Osteocyte (in vitro differentiated cells): ENCODE data around the gene SSC4D. TPM values are rescaled to one million over a fixed set of nuclear protein-coding genes. Genes with fewer than 3 reads are reported as not detected.

Experiments
- DNase-seq: peaks from one replicate; pipeline ENCODE4 v3.0.0; 2021; ENCODE audit warnings: mixed read lengths; ENCODE audit not compliant: unreplicated experiment; ENCODE audit errors: extremely low spot score
- H3K27ac Mint-ChIP-seq: one replicate; pipeline ENCODE4 v1.8.0; 2021; ENCODE audit warnings: mild to moderate bottlenecking, mixed read lengths; ENCODE audit not compliant: unreplicated experiment
- H3K27me3 Mint-ChIP-seq: one replicate; pipeline ENCODE4 v1.8.0; 2021; ENCODE audit warnings: mixed read lengths; ENCODE audit not compliant: unreplicated experiment
- H3K36me3 Mint-ChIP-seq: one replicate; pipeline ENCODE4 v1.8.0; 2021; ENCODE audit warnings: mixed read lengths; ENCODE audit not compliant: unreplicated experiment
- H3K4me1 Mint-ChIP-seq: one replicate; pipeline ENCODE4 v1.8.0; 2021; ENCODE audit warnings: mixed read lengths; ENCODE audit not compliant: unreplicated experiment
- H3K4me3 Mint-ChIP-seq: one replicate; pipeline ENCODE4 v1.8.0; 2021; ENCODE audit warnings: mild to moderate bottlenecking, moderate library complexity, mixed read lengths; ENCODE audit not compliant: unreplicated experiment
- H3K9me3 Mint-ChIP-seq: one replicate; pipeline ENCODE4 v1.8.0; 2021; ENCODE audit warnings: mixed read lengths; ENCODE audit not compliant: unreplicated experiment
- total RNA-seq: library from RNA; stranded (reverse); gene quantifications from 2 replicates; pipeline ENCODE4 v1.2.1, GENCODE V29; 2021
- TF ChIP-seq, protein P1 (sequence below): fragments of 200-600 bp; sonication (generic); IDR thresholded peaks from 2 replicates; pipeline ENCODE4 v1.5.0; 2021; ENCODE audit warnings: antibody characterized with exemption, mild to moderate bottlenecking, moderate library complexity

The SSC4D gene
- total RNA-seq, 1 donor from 2014 or later, result 0.89 TPM

DNA sequence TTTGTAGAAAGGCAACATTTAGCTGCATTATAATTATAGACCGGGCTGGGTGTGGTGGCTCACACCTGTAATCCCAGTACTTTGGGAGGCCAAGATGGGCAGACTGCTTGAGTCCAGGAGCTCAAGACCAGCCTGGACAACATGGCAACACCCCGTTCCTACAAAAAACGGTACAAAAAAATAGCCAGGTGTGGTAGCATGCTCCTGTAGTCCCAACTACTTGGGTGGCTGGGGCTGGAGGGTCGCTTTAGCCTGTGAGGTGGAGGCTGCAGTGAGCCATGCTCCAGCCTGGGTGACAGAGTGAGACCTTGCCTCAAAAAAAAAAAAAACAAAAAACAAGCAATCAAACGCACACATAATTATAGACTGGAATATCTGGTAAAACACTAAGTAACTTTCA is 55.8 kb downstream of the SSC4D start:
- no peak for DNase-seq
- Mint-ChIP-seq H3K27me3 (no peaks in the 10 kb centered on the region), H3K9me3 (peaks cover 4% of the 10 kb centered on the region), H3K4me3 (no peak overlapping the region), H3K4me1 (peaks cover 54% of the 10 kb centered on the region), H3K36me3 (peaks cover 47% of the 10 kb centered on the region), H3K27ac (no peak overlapping the region)
- TF ChIP-seq, protein P1, sequence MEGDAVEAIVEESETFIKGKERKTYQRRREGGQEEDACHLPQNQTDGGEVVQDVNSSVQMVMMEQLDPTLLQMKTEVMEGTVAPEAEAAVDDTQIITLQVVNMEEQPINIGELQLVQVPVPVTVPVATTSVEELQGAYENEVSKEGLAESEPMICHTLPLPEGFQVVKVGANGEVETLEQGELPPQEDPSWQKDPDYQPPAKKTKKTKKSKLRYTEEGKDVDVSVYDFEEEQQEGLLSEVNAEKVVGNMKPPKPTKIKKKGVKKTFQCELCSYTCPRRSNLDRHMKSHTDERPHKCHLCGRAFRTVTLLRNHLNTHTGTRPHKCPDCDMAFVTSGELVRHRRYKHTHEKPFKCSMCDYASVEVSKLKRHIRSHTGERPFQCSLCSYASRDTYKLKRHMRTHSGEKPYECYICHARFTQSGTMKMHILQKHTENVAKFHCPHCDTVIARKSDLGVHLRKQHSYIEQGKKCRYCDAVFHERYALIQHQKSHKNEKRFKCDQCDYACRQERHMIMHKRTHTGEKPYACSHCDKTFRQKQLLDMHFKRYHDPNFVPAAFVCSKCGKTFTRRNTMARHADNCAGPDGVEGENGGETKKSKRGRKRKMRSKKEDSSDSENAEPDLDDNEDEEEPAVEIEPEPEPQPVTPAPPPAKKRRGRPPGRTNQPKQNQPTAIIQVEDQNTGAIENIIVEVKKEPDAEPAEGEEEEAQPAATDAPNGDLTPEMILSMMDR, result no peak

DNA sequence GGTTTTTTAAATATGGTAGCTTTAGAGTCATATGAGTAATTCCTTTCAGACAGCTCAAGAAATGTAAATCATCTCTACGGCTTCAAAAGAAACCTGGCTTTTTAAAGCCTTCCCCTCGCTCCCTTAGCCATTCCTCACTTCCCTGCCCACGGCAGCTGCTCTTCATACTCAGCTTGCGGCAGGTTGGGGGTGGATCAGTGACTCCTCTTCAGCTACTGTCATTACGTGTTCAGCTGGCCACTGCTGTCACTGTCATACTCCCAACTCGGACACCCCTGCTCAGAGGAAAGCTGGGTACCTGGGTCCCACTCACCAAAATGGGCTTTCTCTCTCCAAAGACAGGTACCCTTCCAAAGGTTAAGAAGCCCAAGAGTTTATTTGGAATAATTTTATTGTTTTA is 57.3 kb downstream of the SSC4D start:
- Mint-ChIP-seq H3K4me3 (no peak overlapping the region), H3K9me3 (peaks cover 4% of the 10 kb centered on the region), H3K27me3 (no peaks in the 10 kb centered on the region), H3K4me1 (peaks cover 57% of the 10 kb centered on the region), H3K36me3 (peaks cover 49% of the 10 kb centered on the region), H3K27ac (peak overlapping the region; percentile 60)
- TF ChIP-seq, protein P1, result no peak
- no peak for DNase-seq

DNA sequence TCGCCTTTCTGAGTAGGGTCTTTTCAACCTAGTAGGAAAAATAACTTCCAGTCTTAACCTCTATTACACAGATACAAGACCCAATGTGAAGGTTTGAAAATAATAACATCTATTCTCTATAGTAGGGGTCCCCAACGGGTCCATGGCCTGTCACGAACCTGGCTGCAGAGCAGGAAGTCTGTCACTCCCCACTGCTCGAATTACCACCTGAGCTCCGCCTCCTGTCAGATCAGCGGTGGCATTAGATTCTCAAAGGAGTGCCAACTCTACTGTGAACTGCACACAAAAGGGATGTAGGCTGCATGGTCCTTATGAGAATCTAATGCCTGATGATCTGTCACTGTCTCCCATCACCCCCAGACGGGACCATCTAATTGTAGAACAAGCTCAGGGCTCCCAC is 58.1 kb downstream of the SSC4D start:
- Mint-ChIP-seq H3K4me1 (peaks cover 56% of the 10 kb centered on the region), H3K27ac (no peak overlapping the region), H3K4me3 (no peak overlapping the region), H3K9me3 (peaks cover 4% of the 10 kb centered on the region), H3K27me3 (no peaks in the 10 kb centered on the region), H3K36me3 (peaks cover 54% of the 10 kb centered on the region)
- no peak for DNase-seq
- TF ChIP-seq, protein P1, result no peak

DNA sequence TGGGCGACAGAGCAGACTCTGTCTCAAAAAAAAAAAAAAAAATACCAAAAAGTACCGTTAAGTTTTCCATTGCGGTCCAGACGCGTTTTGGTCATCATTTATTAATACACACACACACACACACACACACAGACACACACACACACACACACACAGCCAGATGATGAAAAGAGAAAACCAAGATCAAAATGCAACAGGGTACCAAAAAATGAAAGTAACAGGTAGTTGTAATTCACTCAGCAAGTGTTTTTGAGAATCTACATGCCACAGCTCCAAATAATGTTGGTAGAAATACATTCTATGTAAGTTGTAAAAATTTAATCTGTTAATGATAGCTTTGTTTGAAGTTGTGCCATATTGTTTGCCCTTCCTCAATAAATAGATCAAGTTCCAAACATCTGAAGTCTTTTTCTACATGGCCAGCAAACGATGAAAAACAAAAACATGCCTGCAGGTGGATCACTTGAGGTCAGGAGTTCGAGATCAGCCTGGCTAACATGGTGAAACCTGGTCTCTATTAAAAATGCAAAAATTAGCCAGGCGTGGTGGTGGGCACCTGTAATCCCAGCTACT is 60.1 kb downstream of the SSC4D start:
- no peak for DNase-seq
- Mint-ChIP-seq H3K36me3 (peaks cover 53% of the 10 kb centered on the region), H3K27me3 (no peaks in the 10 kb centered on the region), H3K4me1 (peaks cover 39% of the 10 kb centered on the region), H3K4me3 (no peak overlapping the region), H3K9me3 (no peaks in the 10 kb centered on the region), H3K27ac (no peak overlapping the region)
- TF ChIP-seq, protein P1, result no peak

DNA sequence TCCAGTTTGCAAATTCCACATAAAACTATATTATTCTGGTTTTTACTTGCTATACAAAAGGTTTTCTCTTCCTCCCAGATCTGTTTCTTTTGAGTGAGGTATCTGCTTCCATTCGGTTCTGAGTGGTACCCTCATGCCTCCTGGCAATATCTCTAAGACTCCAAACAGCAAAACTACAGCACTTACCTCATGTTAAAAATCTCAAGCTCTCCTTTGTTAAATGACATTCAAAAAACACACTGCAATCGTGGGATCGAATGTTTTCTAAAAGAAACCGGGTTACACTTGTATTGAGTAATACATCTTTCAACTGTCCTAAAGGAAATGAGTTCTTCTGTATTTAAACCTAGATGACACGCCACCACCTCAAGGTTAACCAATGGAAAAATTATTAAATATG is 61.8 kb downstream of the SSC4D start:
- Mint-ChIP-seq H3K27ac (peak overlapping the region; percentile 0), H3K4me3 (no peak overlapping the region), H3K9me3 (no peaks in the 10 kb centered on the region), H3K4me1 (peaks cover 40% of the 10 kb centered on the region), H3K27me3 (no peaks in the 10 kb centered on the region), H3K36me3 (peaks cover 65% of the 10 kb centered on the region)
- no peak for DNase-seq
- TF ChIP-seq, protein P1, result no peak
